Neural cell (in vitro differentiated cells): ENCODE data around the gene RANBP1. TPM values are rescaled to one million over a fixed set of nuclear protein-coding genes. Genes with fewer than 3 reads are reported as not detected.

Source experiments
- H2AFZ ChIP-seq: fragments of 200-600, 300-800 bp; sonication (generic), shearing (Covaris generic); 2 replicates; pipeline ENCODE4 v1.6.0; 2014; ENCODE audit warnings: low read depth, mild to moderate bottlenecking, antibody characterized with exemption, low read length, moderate library complexity
- H3F3A ChIP-seq: fragments of 200-600 bp; shearing (Covaris generic); 2 replicates; pipeline ENCODE4 v1.6.1; 2016; ENCODE audit warnings: mild to moderate bottlenecking, moderate library complexity, mixed read lengths, antibody characterized with exemption, low read length; ENCODE audit not compliant: insufficient read depth, poor library complexity, severe bottlenecking
- H3K27ac ChIP-seq: fragments of 200-600, 300-800 bp; sonication (generic), shearing (Covaris generic); 2 replicates; pipeline ENCODE4 v1.5.1; 2014; ENCODE audit warnings: mild to moderate bottlenecking, low read length, moderate library complexity
- H3K27me3 ChIP-seq: fragments of 300-800, 200-600 bp; sonication (generic), shearing (Covaris generic); 2 replicates; pipeline ENCODE4 v1.6.0; 2014; ENCODE audit warnings: mild to moderate bottlenecking, low read depth, low read length, moderate library complexity; ENCODE audit not compliant: insufficient read depth
- H3K36me3 ChIP-seq: fragments of 300-800, 200-600 bp; sonication (generic), shearing (Covaris generic); 2 replicates; pipeline ENCODE4 v1.5.1; 2014; ENCODE audit warnings: mild to moderate bottlenecking, antibody characterized with exemption, low read length, moderate library complexity; ENCODE audit not compliant: insufficient read depth
- H3K4me2 ChIP-seq: fragments of 300-800, 200-600 bp; sonication (generic), shearing (Covaris generic); 2 replicates; pipeline ENCODE4 v1.6.0; 2014; ENCODE audit warnings: mild to moderate bottlenecking, low read length
- H3K4me3 ChIP-seq: fragments of 300-800, 200-600 bp; sonication (generic), shearing (Covaris generic); 2 replicates; pipeline ENCODE4 v1.5.1; 2014; ENCODE audit warnings: mild to moderate bottlenecking, low read length, moderate library complexity
- H3K79me2 ChIP-seq: fragments of 200-600 bp; shearing (Covaris generic); replicated peaks from 2 replicates; pipeline ENCODE4 v1.6.0; 2014; ENCODE audit warnings: mild to moderate bottlenecking, low read length, moderate library complexity; ENCODE audit not compliant: insufficient read depth
- H3K9ac ChIP-seq: fragments of 300-800, 200-600 bp; sonication (generic), shearing (Covaris generic); 2 replicates; pipeline ENCODE4 v1.6.1; 2016; ENCODE audit warnings: mild to moderate bottlenecking, low read length, mixed read lengths
- H3K9me2 ChIP-seq: fragments of 200-600 bp; shearing (Covaris generic); 2 replicates; pipeline ENCODE4 v1.6.1; 2016; ENCODE audit warnings: mild to moderate bottlenecking, low read length, mixed read lengths; ENCODE audit not compliant: insufficient read depth
- H3K9me3 ChIP-seq: fragments of 200-600, 300-800 bp; sonication (generic), shearing (Covaris generic); 2 replicates; pipeline ENCODE4 v1.6.1; 2016; ENCODE audit warnings: mild to moderate bottlenecking, mixed run types, low read length, moderate library complexity, mixed read lengths
- H4K20me1 ChIP-seq: fragments of 200-600 bp; shearing (Covaris generic); 2 replicates; pipeline ENCODE4 v1.6.1; 2016; ENCODE audit warnings: mild to moderate bottlenecking, mixed run types; ENCODE audit not compliant: insufficient read depth
- CTCF ChIP-seq: fragments of 450-650 bp; IDR thresholded peaks from 2 replicates; pipeline ENCODE4 v1.5.1; 2014; ENCODE audit warnings: antibody characterized with exemption, mild to moderate bottlenecking, moderate library complexity; ENCODE audit not compliant: poor library complexity, severe bottlenecking
- EP300 ChIP-seq: fragments of 450-650 bp; conservative IDR thresholded peaks from 2 replicates; pipeline ENCODE4 v1.6.1; 2014; ENCODE audit warnings: antibody characterized with exemption, mild to moderate bottlenecking, moderate library complexity; ENCODE audit not compliant: poor library complexity, severe bottlenecking
- EZH2 ChIP-seq: fragments of 200-600, 300-800 bp; shearing (Covaris generic), sonication (generic); IDR thresholded peaks from 2 replicates; pipeline ENCODE4 v1.6.1; 2014; ENCODE audit warnings: antibody characterized with exemption, low read length, borderline replicate concordance, mild to moderate bottlenecking; ENCODE audit not compliant: insufficient read depth, poor library complexity, severe bottlenecking
- MXI1 ChIP-seq: fragments of 450-650 bp; conservative IDR thresholded peaks from 2 replicates; pipeline ENCODE4 v1.6.1; 2014; ENCODE audit warnings: antibody characterized with exemption, mild to moderate bottlenecking; ENCODE audit not compliant: poor library complexity, severe bottlenecking
- POLR2AphosphoS5 ChIP-seq: IDR thresholded peaks from 2 replicates; pipeline ENCODE4 v1.6.1; 2012
- RAD21 ChIP-seq: fragments of 450-650 bp; conservative IDR thresholded peaks from 2 replicates; pipeline ENCODE4 v1.6.1; 2014; ENCODE audit warnings: antibody characterized with exemption, mild to moderate bottlenecking, moderate library complexity
- REST ChIP-seq: IDR thresholded peaks from 2 replicates; pipeline ENCODE4 v1.6.1; 2012; ENCODE audit warnings: borderline replicate concordance
- SMC3 ChIP-seq: fragments of 450-650 bp; conservative IDR thresholded peaks from 2 replicates; pipeline ENCODE4 v1.6.1; 2014; ENCODE audit warnings: antibody characterized with exemption, mild to moderate bottlenecking, moderate library complexity; ENCODE audit not compliant: poor library complexity
- TAF1 ChIP-seq: IDR thresholded peaks from 2 replicates; pipeline ENCODE4 v1.6.1; 2012; ENCODE audit warnings: low read depth
- polyA plus RNA-seq: library from polyadenylated mRNA; depleted of rRNA; stranded (reverse); fragments of >200 nt; gene quantifications from 2 replicates; pipeline ENCODE4 v1.2.3, GENCODE V29; 2014

The RANBP1 gene
- polyA plus RNA-seq, 1 donor from 2014 or later, result 360 TPM

DNA sequence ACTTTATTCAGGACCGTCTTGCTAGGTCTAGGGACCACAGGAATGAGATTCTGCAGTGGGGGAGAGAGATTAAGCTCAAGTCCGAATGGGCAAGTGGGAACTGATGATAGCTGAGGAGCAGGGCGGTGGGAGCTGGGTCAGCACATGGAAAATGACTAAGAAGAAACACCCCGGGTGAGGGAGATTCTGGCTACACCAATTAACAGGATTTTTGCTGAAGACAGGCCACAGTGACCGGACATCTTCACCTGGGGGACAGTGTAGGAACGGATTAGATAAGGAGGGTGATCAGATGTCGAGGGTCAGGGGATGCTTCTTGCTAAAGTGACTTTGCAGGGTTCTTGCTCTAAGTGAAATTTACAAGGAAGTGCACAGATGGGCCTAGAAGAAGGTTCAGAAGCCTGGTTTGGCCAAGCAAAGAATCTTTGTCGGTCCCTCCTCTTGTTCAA, 44.4 kb upstream of the RANBP1 start:
- no peak overlapping the region for H3K4me2 ChIP-seq
- TF ChIP-seq SMC3 (no peak), EZH2 (no peak), TAF1 (no peak), RAD21 (no peak), CTCF (no peak), REST (no peak), MXI1 (no peak), EP300 (no peak), POLR2AphosphoS5 (no peak)

DNA sequence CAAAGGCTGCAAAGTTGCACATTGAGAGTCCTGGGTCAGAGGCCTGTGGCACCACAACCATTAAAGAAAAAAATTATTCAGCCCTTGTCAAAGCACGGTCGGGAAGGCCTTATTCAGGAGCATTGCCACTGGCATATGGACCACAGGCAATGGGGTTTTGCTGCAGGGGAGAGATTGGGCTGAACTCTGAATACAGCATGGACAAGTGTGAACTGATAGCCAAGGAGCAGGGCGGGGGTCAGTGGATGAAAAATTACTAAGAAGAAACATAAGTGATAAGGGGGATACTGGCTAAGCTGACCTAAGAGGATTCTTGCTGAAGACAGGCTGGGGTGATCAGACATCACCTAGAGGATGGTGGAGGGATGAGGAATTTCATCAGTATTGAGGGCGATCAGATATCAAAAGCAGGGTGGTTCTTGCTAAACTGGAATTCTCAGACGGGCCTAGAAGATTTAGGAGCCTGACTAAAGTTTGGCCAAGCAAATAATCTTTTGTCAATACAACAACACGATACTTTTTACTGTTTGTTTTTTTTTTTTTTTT, 39.2 kb upstream of the RANBP1 start:
- Histone ChIP-seq H4K20me1 (no peaks in the 10 kb centered on the region), H3K36me3 (no peaks in the 10 kb centered on the region), H3K27ac (no peak overlapping the region), H3F3A (no peaks in the 10 kb centered on the region), H3K4me2 (no peak overlapping the region), H3K9me3 (no peaks in the 10 kb centered on the region), H3K27me3 (no peaks in the 10 kb centered on the region), H3K79me2 (peaks cover 13% of the 10 kb centered on the region), H2AFZ (no peak overlapping the region), H3K4me3 (no peak overlapping the region), H3K9ac (no peak overlapping the region), H3K9me2 (no peaks in the 10 kb centered on the region)
- TF ChIP-seq MXI1 (no peak), POLR2AphosphoS5 (no peak), EZH2 (no peak), SMC3 (no peak), EP300 (no peak), REST (no peak), RAD21 (no peak)

More for the DNA sequence above, 44.4 kb upstream of the RANBP1 start:
- H3F3A ChIP-seq, result no peaks in the 10 kb centered on the region
- H3K79me2 ChIP-seq, result no peaks in the 10 kb centered on the region
- no peaks in the 10 kb centered on the region for H3K27me3 ChIP-seq
- H3K9me3 ChIP-seq, result no peaks in the 10 kb centered on the region
- H2AFZ ChIP-seq, result no peak overlapping the region
- no peak overlapping the region for H3K27ac ChIP-seq
- no peaks in the 10 kb centered on the region for H3K36me3 ChIP-seq
- no peaks in the 10 kb centered on the region for H4K20me1 ChIP-seq
- no peak overlapping the region for H3K4me3 ChIP-seq
- no peaks in the 10 kb centered on the region for H3K9me2 ChIP-seq
- H3K9ac ChIP-seq, result no peak overlapping the region
